Prostate gland (tissue), 2 donors: ENCODE results near the gene CDH13. TPM values are rescaled to one million over a fixed set of nuclear protein-coding genes. Genes with fewer than 3 reads are reported as not detected.

Experiments
- DNase-seq: peaks from one replicate; pipeline ENCODE4 v3.0.0-alpha.2; 2019; ENCODE audit warnings: low spot score
- H3K27ac ChIP-seq, 2 donors: fragments of 200-600 bp; sonication (generic); 2 replicates each; pipeline ENCODE4 v1.5.1; 2017 to 2019
- H3K27me3 ChIP-seq: fragments of 200-600 bp; sonication (generic); replicated peaks from 2 replicates; pipeline ENCODE4 v1.5.1; 2019; ENCODE audit not compliant: insufficient read depth
- H3K36me3 ChIP-seq, 2 donors: fragments of 200-600 bp; sonication (generic); 1 replicate in 1 of 2; 2 replicates in 1 of 2; pipeline versions ENCODE4 v1.5.1 to v1.8.1; 2017 to 2019
- H3K4me1 ChIP-seq: fragments of 200-600 bp; sonication (generic); replicated peaks from 2 replicates; pipeline ENCODE4 v1.5.1; 2019
- H3K4me3 ChIP-seq, 2 donors: fragments of 200-600 bp; sonication (generic); 2 replicates each; pipeline ENCODE4 v1.5.1; 2017 to 2019
- H3K9me3 ChIP-seq: fragments of 200-600 bp; sonication (generic); 2 replicates; pipeline ENCODE4 v1.5.1; 2017
- CTCF ChIP-seq, 4 experiments: fragments of 200-600 bp in 2 of 4; fragments of 450-650 bp in 2 of 4; sonication (generic) in 2 of 4; IDR thresholded peaks; 1 replicate in 3 of 4; 2 replicates in 1 of 4; pipeline ENCODE4 v1.5.1; 2016 to 2019; ENCODE audit warnings: antibody characterized with exemption in 4 of 4, mild to moderate bottlenecking in 2 of 4, moderate library complexity in 2 of 4
- POLR2A ChIP-seq: fragments of 450-650 bp; IDR thresholded peaks from one replicate; pipeline ENCODE4 v1.6.1; 2016; ENCODE audit warnings: antibody characterized with exemption, mild to moderate bottlenecking
- POLR2AphosphoS5 ChIP-seq: sonication (generic); formaldehyde crosslinking; IDR thresholded peaks from one replicate; pipeline ENCODE4 v1.6.1; 2017; ENCODE audit warnings: antibody characterized with exemption
- WGBS: methylation state at CpG from one replicate; pipeline ENCODE4 v1.1.5; 2018; 5-methylcytosine and 5-hydroxymethylcytosine counted together
- intact Hi-C: fragments of 100-400 bp; cut with DNase I; formaldehyde crosslinking; loops from one replicate; pipeline ENCODE4 v1.14.2; 2022
- total RNA-seq, 2 donors: library from RNA; depleted of rRNA; stranded (reverse); fragments of >200 nt; gene quantifications; one replicate each; pipeline ENCODE4 v1.1.0, GENCODE V29; 2016

The CDH13 gene
- total RNA-seq, 2 donors from 2014 or later = 20.6 to 23.0 TPM

DNA sequence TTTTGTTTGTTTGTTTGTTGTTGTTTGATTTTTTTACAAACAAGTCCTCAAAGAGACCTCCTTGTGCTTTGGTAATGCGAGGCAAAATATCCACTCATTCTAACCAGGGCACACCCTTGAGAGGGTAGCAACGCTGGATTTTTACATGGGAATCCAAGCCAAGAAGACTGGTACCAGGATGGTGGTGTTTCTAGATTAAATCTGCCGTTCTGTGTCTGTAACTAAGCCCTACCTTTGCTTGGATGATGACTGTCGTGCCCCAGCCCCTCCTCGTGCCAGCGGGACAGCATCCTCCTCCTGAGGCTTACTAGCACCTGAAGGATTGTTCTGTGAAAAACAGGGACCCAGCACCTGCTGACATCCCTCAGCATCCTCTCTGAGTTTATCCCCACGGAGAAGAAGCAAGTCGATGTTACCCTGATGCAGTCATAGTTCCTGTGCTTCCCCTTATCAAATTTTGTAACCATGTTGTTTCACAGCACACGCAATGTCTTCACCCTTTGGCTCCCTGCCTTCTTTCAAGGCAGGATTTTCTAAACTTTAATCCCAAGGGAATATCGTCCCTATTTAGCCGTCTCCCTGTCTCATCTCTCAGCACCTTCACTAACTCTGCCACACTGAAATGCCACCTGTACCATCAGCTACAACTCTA lies 1175.9 kb downstream of the CDH13 start:
- no peaks in the 10 kb centered on the region for H3K27me3 ChIP-seq
- H3K4me3 ChIP-seq = peak overlapping the region in 1 of 2 donors; percentile 16
- intact Hi-C loops = no loop called here
- 42% methylated on average over 11 of the region's 11 CpGs for WGBS
- H3K36me3 ChIP-seq = no peaks in the 10 kb centered on the region
- TF ChIP-seq POLR2A = no peak
- TF ChIP-seq CTCF (IDR thresholded peaks at IDR 0.05) = no peak
- no peak for TF ChIP-seq POLR2AphosphoS5
- H3K4me1 ChIP-seq = peaks cover 3% of the 10 kb centered on the region
- no peaks in the 10 kb centered on the region for H3K9me3 ChIP-seq
- DNase-seq = no peak
- peak overlapping the region; percentile 64 to 77 for H3K27ac ChIP-seq

GRCh38 chr16:83803811-83804210 lies 1177.0 kb downstream of the CDH13 start:
- 49% methylated on average over 3 of the region's 3 CpGs for WGBS
- no peaks in the 10 kb centered on the region for H3K36me3 ChIP-seq
- H3K9me3 ChIP-seq = no peaks in the 10 kb centered on the region
- intact Hi-C loops = no loop called here
- TF ChIP-seq POLR2AphosphoS5 = peak; percentile 42
- TF ChIP-seq CTCF (IDR thresholded peaks at IDR 0.05) = no peak
- H3K27me3 ChIP-seq = no peaks in the 10 kb centered on the region
- peaks cover 3% of the 10 kb centered on the region for H3K4me1 ChIP-seq
- no peak overlapping the region for H3K4me3 ChIP-seq
- DNase-seq = peak; percentile 46
- H3K27ac ChIP-seq = peak overlapping the region; percentile 64 to 77

DNA sequence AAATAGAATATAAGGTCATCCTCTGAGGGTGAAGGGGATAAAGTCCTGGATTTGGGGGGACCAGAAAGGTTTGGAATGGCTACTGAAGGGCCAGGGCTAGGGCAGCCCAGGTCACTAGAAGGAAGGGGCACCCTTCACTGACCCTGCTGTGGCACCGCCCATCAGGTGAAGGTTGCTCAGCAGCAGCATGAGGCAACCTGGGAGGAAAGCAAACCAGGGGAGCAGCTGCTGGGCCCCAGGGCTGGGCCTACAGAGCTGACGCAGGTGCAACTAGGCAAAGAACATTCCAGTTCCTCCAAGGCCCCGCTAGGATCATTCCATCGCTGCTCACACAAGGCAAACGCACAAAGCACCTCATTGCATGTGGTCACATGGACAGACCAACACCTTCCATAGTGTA lies 1177.6 kb downstream of the CDH13 start:
- WGBS = 97% methylated on average over 5 of the region's 5 CpGs
- Histone ChIP-seq H3K27ac (peak overlapping the region; percentile 64 to 77), H3K27me3 (no peaks in the 10 kb centered on the region), H3K4me3 (no peak overlapping the region), H3K9me3 (no peaks in the 10 kb centered on the region), H3K4me1 (peaks cover 3% of the 10 kb centered on the region), H3K36me3 (no peaks in the 10 kb centered on the region)
- intact Hi-C loops = no loop called here
- no peak for DNase-seq
- TF ChIP-seq POLR2AphosphoS5 = no peak
- TF ChIP-seq POLR2A = no peak
- no peak for TF ChIP-seq CTCF (IDR thresholded peaks at IDR 0.05)

DNA sequence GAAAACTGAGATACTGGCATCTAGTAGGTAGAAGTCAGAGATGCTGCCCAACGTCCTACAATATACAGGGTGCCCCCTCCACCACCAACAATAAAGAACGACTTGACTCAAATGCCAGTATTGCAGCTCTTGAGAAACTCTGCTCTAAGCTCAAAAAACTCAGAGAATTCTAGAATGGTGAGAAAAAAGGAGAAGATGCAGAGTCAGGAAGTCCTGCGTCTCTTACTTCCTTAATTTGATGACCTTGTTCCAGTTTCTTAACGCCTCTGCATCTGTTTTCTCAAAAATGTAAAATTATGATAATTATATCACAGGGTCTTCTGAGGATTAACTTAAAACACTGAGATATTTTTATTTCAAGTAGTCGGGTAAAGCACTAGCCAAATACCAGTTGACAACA lies 1179.3 kb downstream of the CDH13 start:
- H3K9me3 ChIP-seq = no peaks in the 10 kb centered on the region
- WGBS = 68% methylated on average over 5 of the region's 5 CpGs
- no peaks in the 10 kb centered on the region for H3K36me3 ChIP-seq
- H3K4me3 ChIP-seq = no peak overlapping the region
- H3K27ac ChIP-seq = no peak overlapping the region
- TF ChIP-seq POLR2AphosphoS5 (no peak), CTCF (IDR thresholded peaks at IDR 0.05) (no peak), POLR2A (no peak)
- H3K27me3 ChIP-seq = no peaks in the 10 kb centered on the region
- intact Hi-C loops = no loop called here
- H3K4me1 ChIP-seq = peaks cover 7% of the 10 kb centered on the region
- no peak for DNase-seq

DNA sequence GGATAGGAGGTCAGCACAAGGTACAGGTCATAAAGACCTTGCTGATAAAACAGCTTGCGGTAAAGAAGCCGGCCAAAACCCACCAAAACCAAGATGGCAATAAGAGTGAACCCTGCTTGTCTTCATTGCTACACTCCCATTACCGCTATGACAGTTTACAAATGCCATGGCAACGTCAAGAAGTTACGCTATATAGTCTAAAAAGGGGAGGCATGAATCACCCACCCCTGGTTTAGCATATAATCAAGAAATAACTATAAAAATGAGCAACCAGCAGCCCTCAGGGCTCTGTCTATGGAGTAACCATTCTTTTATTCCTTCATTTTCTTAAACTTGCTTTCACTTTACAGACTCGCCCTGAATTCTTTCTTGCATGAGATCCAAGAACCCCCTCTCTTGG lies 1180.0 kb downstream of the CDH13 start:
- no peak for DNase-seq
- no peak overlapping the region for H3K27ac ChIP-seq
- H3K4me3 ChIP-seq = no peak overlapping the region
- intact Hi-C loops = no loop called here
- no peaks in the 10 kb centered on the region for H3K9me3 ChIP-seq
- no peaks in the 10 kb centered on the region for H3K27me3 ChIP-seq
- WGBS = 93% methylated on average over 6 of the region's 6 CpGs
- TF ChIP-seq POLR2A (no peak), POLR2AphosphoS5 (no peak), CTCF (IDR thresholded peaks at IDR 0.05) (no peak)
- H3K4me1 ChIP-seq = peaks cover 3% of the 10 kb centered on the region
- no peaks in the 10 kb centered on the region for H3K36me3 ChIP-seq
